Mucosa of stomach (tissue), 1 donor: ENCODE data around the gene SACM1L.
"Not testable (repeated sequence)": the region's sequence is repeated elsewhere in the genome, so short reads cannot be mapped to it uniquely, and the experiment has no call there.

Experiments
- H3K27me3 ChIP-seq: one replicate; pipeline ENCODE4 v1.7.0; 2013; ENCODE audit warnings: mild to moderate bottlenecking, low read length; ENCODE audit not compliant: control insufficient read depth, insufficient read depth
- H3K36me3 ChIP-seq: one replicate; pipeline ENCODE4 v1.7.0; 2013; ENCODE audit warnings: low read length; ENCODE audit not compliant: control insufficient read depth, insufficient read depth
- H3K4me1 ChIP-seq: one replicate; pipeline ENCODE4 v1.7.0; 2013; ENCODE audit warnings: mild to moderate bottlenecking, low read length; ENCODE audit not compliant: control insufficient read depth, insufficient read depth
- H3K4me3 ChIP-seq: one replicate; pipeline ENCODE4 v1.7.0; 2013; ENCODE audit warnings: low read length
- H3K9ac ChIP-seq: one replicate; pipeline ENCODE4 v1.7.0; 2013; ENCODE audit warnings: mild to moderate bottlenecking, low read length, moderate library complexity
- H3K9me3 ChIP-seq: one replicate; pipeline ENCODE4 v1.7.0; 2013; ENCODE audit warnings: mild to moderate bottlenecking, low read length, moderate library complexity; ENCODE audit not compliant: control insufficient read depth
- donor health status: Pancreatic carcinoma.

Gene SACM1L

GRCh38 chr3:45676325-45677032, 12.7 kb upstream of the SACM1L start:
- no peak overlapping the region for H3K9ac ChIP-seq
- no peaks in the 10 kb centered on the region for H3K27me3 ChIP-seq
- no peaks in the 10 kb centered on the region for H3K9me3 ChIP-seq
- no peaks in the 10 kb centered on the region for H3K4me1 ChIP-seq
- peaks cover 13% of the 10 kb centered on the region for H3K36me3 ChIP-seq
- H3K4me3 ChIP-seq, result no peak overlapping the region

DNA sequence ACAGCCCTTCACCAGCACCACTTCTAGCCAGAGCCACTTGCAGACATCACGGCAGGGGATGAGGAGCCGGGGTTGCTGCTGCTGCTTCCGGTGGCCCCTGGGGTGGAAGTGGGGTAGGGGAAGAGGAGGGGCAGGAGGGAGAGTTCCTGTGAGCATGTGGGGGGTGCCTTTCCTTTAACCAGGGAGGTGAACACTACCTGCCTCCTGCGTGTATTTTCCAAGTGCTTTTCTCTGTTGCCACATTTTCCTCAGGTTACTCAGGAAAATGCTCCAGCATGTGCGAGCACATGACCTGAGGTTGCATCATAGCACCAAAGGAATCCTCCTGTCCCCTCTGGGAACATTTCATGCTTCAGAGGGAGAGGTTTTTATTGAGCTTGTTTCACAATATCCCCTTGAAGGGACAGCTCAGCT, 12.2 kb upstream of the SACM1L start:
- no peak overlapping the region for H3K4me3 ChIP-seq
- H3K36me3 ChIP-seq, result peaks cover 13% of the 10 kb centered on the region
- H3K9me3 ChIP-seq, result no peaks in the 10 kb centered on the region
- no peaks in the 10 kb centered on the region for H3K27me3 ChIP-seq
- no peaks in the 10 kb centered on the region for H3K4me1 ChIP-seq
- no peak overlapping the region for H3K9ac ChIP-seq

DNA sequence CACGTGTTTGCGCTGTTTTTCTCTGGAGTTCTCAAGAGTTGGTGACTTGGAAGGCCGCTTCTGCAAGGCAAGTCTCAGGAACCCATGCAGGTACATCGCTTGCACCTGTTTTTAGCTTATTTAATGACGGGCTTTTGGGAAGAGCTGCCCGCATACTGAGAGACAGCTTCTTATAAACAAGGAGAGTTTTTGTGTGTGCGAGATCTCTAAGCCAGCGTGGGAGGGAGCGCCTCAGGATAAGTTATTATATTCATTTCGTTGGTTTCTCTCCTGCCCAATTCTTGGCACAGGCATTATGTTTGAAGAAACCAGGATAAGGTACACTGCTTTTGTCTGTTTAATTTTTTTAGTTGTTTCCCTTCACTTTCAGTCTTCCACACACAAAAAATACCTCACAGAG, 11.4 kb upstream of the SACM1L start:
- H3K4me3 ChIP-seq, result no peak overlapping the region
- H3K36me3 ChIP-seq, result peaks cover 8% of the 10 kb centered on the region
- no peaks in the 10 kb centered on the region for H3K4me1 ChIP-seq
- H3K9me3 ChIP-seq, result no peaks in the 10 kb centered on the region
- H3K27me3 ChIP-seq, result no peaks in the 10 kb centered on the region
- H3K9ac ChIP-seq, result no peak overlapping the region

GRCh38 chr3:45679805-45680204, 9.4 kb upstream of the SACM1L start:
- Histone ChIP-seq H3K4me1 (peaks cover 6% of the 10 kb centered on the region), H3K36me3 (peaks cover 8% of the 10 kb centered on the region), H3K4me3 (no peak overlapping the region), H3K27me3 (no peaks in the 10 kb centered on the region), H3K9me3 (no peaks in the 10 kb centered on the region), H3K9ac (no peak overlapping the region)

- Histone ChIP-seq H3K36me3 (peaks cover 8% of the 10 kb centered on the region), H3K9ac (no peak overlapping the region), H3K27me3 (no peaks in the 10 kb centered on the region), H3K4me1 (peaks cover 6% of the 10 kb centered on the region), H3K4me3 (no peak overlapping the region), H3K9me3 (no peaks in the 10 kb centered on the region)
These were observed 8.0 kb upstream of the SACM1L start for GRCh38 chr3:45681221-45681620.

DNA sequence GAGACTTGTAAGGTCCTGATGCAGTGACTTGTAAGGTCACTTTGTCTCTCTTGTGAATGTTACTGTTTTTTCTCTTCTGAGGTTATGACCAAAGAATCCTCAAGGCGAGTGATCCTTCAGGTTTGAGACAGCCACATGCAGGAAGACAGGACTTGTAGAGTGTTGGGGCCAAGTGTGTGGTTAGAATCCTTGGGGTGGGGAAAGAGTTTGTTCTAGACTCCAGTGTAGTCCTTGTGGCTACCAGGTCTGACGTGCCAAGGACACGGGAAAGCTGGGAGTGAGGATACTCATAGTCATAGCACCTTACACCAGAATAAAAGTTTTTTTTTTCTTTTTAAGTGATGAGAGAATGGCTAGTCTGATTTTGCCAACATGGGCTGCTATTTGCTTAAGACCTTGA, 7.3 kb upstream of the SACM1L start:
- no peaks in the 10 kb centered on the region for H3K27me3 ChIP-seq
- H3K36me3 ChIP-seq, result peaks cover 8% of the 10 kb centered on the region
- no peak overlapping the region for H3K9ac ChIP-seq
- no peaks in the 10 kb centered on the region for H3K9me3 ChIP-seq
- H3K4me3 ChIP-seq, result no peak overlapping the region
- H3K4me1 ChIP-seq, result peaks cover 6% of the 10 kb centered on the region

DNA sequence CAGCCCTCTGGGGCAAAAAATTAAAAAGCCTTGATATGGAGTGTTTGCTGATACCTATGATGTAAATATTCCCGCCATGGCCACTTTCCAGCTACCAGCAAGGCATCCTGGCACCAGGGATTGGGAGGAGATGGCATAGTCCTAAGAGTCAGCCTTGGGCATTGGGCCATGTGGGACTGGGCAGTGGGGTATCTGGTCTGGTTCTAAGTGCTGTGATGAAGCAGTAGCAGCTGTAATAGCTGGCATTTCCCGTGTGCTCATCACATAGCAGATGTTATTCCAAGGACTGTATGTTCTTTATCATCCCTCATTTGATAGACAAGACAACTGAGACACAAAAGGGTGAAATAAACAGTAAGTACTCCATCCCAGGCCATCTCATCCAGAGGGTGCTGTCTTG, 6.9 kb upstream of the SACM1L start:
- peaks cover 8% of the 10 kb centered on the region for H3K36me3 ChIP-seq
- no peaks in the 10 kb centered on the region for H3K27me3 ChIP-seq
- no peak overlapping the region for H3K4me3 ChIP-seq
- H3K9me3 ChIP-seq, result no peaks in the 10 kb centered on the region
- peaks cover 6% of the 10 kb centered on the region for H3K4me1 ChIP-seq
- H3K9ac ChIP-seq, result no peak overlapping the region

DNA sequence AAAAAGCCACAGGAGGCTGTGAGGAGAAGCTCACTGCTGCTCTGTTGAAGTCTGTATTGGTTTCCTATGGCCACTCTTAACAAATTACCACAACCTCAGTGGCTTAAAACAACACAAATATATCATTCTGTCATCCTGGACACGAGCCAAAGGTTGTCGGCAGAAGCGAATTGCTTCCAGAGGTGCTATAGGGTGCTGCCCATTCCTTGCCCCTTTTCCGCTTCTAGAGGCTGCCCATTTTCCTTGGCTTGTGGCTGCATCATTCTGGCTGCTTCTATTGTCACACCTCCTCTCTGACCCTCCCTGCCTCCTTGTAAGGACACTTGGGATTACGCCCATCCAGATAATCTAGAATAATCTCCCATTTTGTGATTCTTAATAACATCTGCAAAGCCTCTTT, 6.4 kb upstream of the SACM1L start:
- no peak overlapping the region for H3K9ac ChIP-seq
- peaks cover 6% of the 10 kb centered on the region for H3K4me1 ChIP-seq
- H3K36me3 ChIP-seq, result peaks cover 8% of the 10 kb centered on the region
- no peaks in the 10 kb centered on the region for H3K9me3 ChIP-seq
- H3K4me3 ChIP-seq, result no peak overlapping the region
- no peaks in the 10 kb centered on the region for H3K27me3 ChIP-seq

DNA sequence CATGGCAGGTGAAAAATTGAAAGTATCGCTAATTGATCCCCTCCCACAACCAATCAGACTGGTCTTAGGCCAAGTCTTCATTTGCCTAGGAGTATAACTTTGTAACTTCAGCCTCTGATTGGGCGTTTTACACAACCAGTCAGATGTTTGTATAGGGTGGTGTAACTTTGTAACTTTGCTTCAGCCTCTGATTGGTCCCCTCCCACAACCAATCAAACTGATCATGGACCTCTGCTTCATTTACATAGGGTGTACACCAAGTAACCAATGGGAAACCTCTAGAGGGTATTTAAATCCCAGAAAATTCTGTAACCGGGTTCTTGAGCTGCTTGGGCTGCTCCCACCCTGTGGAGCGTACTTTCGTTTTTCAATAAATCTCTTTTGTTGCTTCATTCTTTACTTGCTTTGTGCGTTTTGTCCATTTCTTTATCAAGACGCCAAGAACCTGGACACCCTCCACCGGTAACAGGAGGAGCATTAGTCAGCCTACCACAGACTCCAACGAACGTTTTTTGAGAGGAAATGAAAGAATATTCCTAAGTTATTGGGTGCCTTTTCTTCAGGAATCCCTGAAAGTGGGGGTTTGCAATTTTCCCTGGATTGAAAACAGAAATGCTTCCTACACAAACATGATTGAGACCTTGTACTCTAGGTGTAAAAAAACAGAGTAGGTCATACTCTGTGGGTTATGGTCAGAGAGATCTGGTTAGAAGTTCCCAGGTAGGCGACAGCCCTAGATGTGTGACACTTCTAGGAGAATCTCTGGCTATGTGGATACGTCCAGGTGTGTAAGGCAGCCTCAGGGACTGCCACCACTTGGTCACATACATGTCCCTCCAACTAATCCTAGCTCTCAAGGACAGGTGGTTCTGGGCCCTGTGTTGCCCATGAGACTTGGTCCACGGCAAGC, 5.5 kb upstream of the SACM1L start:
- Histone ChIP-seq H3K27me3 (no peaks in the 10 kb centered on the region), H3K36me3 (peaks cover 2% of the 10 kb centered on the region), H3K4me1 (peaks cover 6% of the 10 kb centered on the region), H3K9ac (no peak overlapping the region), H3K9me3 (no peaks in the 10 kb centered on the region), H3K4me3 (no peak overlapping the region)

GRCh38 chr3:45684327-45684892, 4.8 kb upstream of the SACM1L start:
- no peak overlapping the region for H3K4me3 ChIP-seq
- peaks cover 6% of the 10 kb centered on the region for H3K4me1 ChIP-seq
- no peaks in the 10 kb centered on the region for H3K36me3 ChIP-seq
- no peaks in the 10 kb centered on the region for H3K27me3 ChIP-seq
- H3K9me3 ChIP-seq, result no peaks in the 10 kb centered on the region
- no peak overlapping the region for H3K9ac ChIP-seq

DNA sequence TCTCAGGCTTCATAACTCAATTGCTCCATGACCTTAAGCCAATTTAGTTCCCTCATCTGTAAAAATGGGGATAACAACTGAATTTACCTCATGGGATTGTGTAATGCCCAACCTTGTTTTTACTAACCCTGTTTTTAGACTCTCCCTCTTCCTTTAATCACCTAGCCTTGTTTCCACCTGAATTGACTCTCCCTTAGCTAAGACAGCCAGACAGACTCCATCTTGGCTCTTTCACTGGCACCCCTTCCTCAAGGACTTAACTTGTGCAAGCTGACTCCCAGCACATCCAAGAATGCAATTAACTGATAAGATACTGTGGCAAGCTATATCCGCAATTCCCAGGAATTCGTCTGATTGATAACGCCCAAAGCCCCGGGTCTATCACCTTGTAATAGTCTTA, 3.5 kb upstream of the SACM1L start:
- H3K9me3 ChIP-seq, H3K4me3 ChIP-seq, H3K9ac ChIP-seq, H3K27me3 ChIP-seq, H3K36me3 ChIP-seq: not testable (repeated sequence)
- peaks cover 12% of the 10 kb centered on the region for H3K4me1 ChIP-seq

DNA sequence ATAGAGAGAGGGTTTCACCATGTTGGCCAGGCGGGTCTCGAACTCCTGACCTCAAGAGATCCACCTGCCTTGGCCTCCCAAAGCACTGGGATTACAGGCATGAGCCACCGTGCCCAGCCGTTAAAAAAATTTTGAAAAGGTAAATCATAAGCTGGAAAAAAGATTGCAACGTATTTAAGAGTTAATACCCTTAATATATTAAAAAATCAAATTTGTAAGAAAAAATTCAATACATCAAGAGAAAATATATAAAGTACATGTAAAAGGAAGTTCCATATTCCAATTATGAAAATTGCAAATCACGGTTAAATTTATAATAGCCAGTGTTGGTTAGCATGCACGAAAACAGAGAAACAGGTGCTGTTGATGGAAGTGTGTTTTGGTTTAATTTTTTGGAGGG, 2.3 kb upstream of the SACM1L start:
- Histone ChIP-seq H3K36me3 (no peaks in the 10 kb centered on the region), H3K4me1 (peaks cover 17% of the 10 kb centered on the region), H3K9me3 (no peaks in the 10 kb centered on the region), H3K27me3 (no peaks in the 10 kb centered on the region), H3K4me3 (no peak overlapping the region), H3K9ac (no peak overlapping the region)
